Stomach (tissue), 4 donors: Measurements from ENCODE around the gene OMP.

Source experiments
- POLR2AphosphoS5 ChIP-seq, 3 donors: sonication (generic); formaldehyde crosslinking; IDR thresholded peaks; one replicate each; pipeline ENCODE4 v1.6.1; 2016; ENCODE audit warnings: antibody characterized with exemption in 3 of 3
- TF ChIP-seq, protein P1 (sequence below), 7 experiments: fragments of 450-650 bp in 4 of 7; fragments of 200-600 bp in 3 of 7; sonication (generic) in 3 of 7; IDR thresholded peaks; one replicate each; pipeline ENCODE4 v1.5.1; 2016 to 2019; ENCODE audit warnings: antibody characterized with exemption in 7 of 7, control low read depth in 2 of 7, mild to moderate bottlenecking in 1 of 7

DNA sequence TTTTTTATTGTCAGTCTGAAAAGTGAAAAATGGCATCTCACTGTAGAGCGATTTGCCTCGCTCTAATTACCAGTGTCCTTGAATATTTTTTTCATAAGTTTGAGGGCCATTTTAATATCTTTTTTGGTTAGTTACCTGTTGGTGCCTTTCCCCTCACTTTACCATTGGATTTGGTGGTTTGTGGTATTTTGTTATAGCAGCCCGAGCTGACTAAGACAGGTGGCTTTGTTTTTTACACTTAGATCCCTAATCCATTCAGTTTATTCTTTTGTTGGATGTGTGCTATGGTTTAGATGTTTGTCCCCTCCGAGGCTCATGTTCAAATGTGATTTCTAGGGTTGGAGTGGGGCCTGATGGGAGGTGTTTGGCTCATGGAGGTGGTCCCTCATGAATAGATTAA is 42.4 kb upstream of the OMP start:
- no peak for TF ChIP-seq POLR2AphosphoS5 (IDR thresholded peaks at IDR 0.05)
- TF ChIP-seq, protein P1, sequence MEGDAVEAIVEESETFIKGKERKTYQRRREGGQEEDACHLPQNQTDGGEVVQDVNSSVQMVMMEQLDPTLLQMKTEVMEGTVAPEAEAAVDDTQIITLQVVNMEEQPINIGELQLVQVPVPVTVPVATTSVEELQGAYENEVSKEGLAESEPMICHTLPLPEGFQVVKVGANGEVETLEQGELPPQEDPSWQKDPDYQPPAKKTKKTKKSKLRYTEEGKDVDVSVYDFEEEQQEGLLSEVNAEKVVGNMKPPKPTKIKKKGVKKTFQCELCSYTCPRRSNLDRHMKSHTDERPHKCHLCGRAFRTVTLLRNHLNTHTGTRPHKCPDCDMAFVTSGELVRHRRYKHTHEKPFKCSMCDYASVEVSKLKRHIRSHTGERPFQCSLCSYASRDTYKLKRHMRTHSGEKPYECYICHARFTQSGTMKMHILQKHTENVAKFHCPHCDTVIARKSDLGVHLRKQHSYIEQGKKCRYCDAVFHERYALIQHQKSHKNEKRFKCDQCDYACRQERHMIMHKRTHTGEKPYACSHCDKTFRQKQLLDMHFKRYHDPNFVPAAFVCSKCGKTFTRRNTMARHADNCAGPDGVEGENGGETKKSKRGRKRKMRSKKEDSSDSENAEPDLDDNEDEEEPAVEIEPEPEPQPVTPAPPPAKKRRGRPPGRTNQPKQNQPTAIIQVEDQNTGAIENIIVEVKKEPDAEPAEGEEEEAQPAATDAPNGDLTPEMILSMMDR (IDR thresholded peaks at IDR 0.05): no peak
